Activated CD4-positive, alpha-beta T cell treated with anti-CD3 and anti-CD28 coated beads, Interleukin-2, amount 50 U/mL, for 1 hour (primary cell): ENCODE measurements around the gene GIPC3.

Experiments
- DNase-seq: peaks from one replicate; pipeline ENCODE4 v3.0.0-alpha.2; 2020

GIPC3 gene

GRCh38 chr19:3605770-3606169, 20.5 kb downstream of the GIPC3 start:
- no peak for DNase-seq

- DNase-seq = no peak
Observed at GRCh38 chr19:3606174-3606689, 21.0 kb downstream of the GIPC3 start.

- peak; percentile 53 for DNase-seq
Observed at GRCh38 chr19:3606690-3607289, 21.5 kb downstream of the GIPC3 start, which contains the start of gene TBXA2R. TSS of gene TBXA2R (minus strand) at chr19:3606875. CDS start at chr19:3600634, 6,241 bp downstream.

GRCh38 chr19:3607303-3608078, 22.2 kb downstream of the GIPC3 start:
- no peak for DNase-seq

GRCh38 chr19:3608079-3608641, 22.9 kb downstream of the GIPC3 start:
- no peak for DNase-seq

- no peak for DNase-seq
Observed at GRCh38 chr19:3608750-3609322, 23.6 kb downstream of the GIPC3 start.

- DNase-seq = no peak
Observed at GRCh38 chr19:3609779-3610719, 24.8 kb downstream of the GIPC3 start.

GRCh38 chr19:3610745-3611717, 25.8 kb downstream of the GIPC3 start:
- DNase-seq = no peak

- no peak for DNase-seq
Observed at GRCh38 chr19:3611841-3612240, 26.6 kb downstream of the GIPC3 start.

GRCh38 chr19:3612330-3612729, 27.1 kb downstream of the GIPC3 start:
- no peak for DNase-seq

GRCh38 chr19:3612901-3613741, 27.8 kb downstream of the GIPC3 start:
- DNase-seq = no peak

- DNase-seq = no peak
Observed at GRCh38 chr19:3613818-3614661, 28.8 kb downstream of the GIPC3 start.

GRCh38 chr19:3614858-3615505, 29.7 kb downstream of the GIPC3 start:
- no peak for DNase-seq

- no peak for DNase-seq
Observed at GRCh38 chr19:3615524-3616135, 30.4 kb downstream of the GIPC3 start.

- no peak for DNase-seq
Observed at GRCh38 chr19:3617463-3617862, 32.2 kb downstream of the GIPC3 start.

- DNase-seq = peak; percentile 52
Observed at GRCh38 chr19:3618144-3618810, 33.0 kb downstream of the GIPC3 start.

GRCh38 chr19:3618811-3619630, 33.7 kb downstream of the GIPC3 start:
- no peak for DNase-seq
